ENCODE measurements around the gene GPR78.

The GPR78 gene

DNA sequence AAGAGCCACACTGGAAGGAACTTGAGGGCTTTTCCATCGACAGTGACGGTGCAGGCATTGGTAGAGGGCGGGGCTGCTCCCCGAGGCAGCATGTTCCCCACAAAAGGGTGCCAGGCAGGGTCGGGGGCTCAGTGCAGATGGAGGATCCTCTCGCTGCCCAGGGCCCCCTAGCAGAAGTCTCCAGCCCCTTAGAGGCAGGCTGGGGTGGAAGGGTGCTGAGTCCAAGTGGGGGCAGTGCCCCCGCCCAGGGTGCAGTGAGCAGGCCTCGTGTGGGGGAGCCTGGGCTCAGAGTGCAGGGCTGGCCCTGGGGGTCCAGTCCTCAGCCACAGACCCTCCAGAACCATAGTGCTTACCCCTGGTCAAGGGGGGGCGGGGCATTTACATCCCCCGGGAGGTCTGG lies 21.4 kb downstream of the GPR78 start:
- no peak for DNase-seq

- no peak for DNase-seq
These were observed 22.7 kb downstream of the GPR78 start for GRCh38 chr4:8602686-8603430.

DNA sequence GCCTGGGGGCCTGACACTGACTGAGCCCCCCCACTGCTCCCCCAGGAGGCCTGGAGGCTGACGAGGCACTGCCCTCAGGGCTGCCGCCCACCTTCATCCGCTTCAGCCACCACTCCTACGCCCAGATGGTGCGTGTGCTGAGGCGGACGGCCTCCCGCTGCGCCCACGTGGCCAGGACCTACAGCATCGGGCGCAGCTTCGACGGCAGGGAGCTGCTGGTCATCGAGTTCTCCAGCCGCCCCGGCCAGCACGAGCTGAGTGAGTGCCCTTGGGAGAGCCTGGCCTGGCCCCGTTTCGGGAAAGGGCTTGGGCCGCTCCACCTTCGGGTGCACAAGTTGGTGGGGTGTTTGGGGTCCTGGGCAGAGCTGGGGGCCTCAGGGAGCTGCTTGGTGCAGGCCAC lies 23.7 kb downstream of the GPR78 start:
- DNase-seq = no peak

- DNase-seq = no peak
These were observed 25.1 kb downstream of the GPR78 start for GRCh38 chr4:8605289-8605688.

DNA sequence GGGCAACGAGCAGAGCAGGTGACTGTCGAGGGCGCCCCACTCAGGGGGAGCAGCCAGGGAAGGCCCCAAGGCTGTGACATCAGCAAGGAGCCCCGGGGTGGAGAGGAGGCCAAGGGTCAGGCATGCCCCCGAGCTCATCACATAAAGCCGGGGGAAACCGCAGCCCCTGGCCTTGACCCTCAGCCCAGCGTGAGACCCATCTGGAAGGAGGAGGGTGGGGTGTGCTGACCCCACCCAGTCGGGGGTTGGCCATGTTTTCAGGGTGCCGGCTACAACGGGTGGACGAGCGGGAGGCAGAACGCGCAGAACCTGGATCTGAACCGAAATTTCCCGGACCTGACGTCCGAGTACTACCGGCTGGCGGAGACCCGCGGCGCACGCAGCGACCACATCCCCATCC lies 26.3 kb downstream of the GPR78 start:
- no peak for DNase-seq

GRCh38 chr4:8606966-8607365 lies 26.8 kb downstream of the GPR78 start:
- DNase-seq = no peak

DNA sequence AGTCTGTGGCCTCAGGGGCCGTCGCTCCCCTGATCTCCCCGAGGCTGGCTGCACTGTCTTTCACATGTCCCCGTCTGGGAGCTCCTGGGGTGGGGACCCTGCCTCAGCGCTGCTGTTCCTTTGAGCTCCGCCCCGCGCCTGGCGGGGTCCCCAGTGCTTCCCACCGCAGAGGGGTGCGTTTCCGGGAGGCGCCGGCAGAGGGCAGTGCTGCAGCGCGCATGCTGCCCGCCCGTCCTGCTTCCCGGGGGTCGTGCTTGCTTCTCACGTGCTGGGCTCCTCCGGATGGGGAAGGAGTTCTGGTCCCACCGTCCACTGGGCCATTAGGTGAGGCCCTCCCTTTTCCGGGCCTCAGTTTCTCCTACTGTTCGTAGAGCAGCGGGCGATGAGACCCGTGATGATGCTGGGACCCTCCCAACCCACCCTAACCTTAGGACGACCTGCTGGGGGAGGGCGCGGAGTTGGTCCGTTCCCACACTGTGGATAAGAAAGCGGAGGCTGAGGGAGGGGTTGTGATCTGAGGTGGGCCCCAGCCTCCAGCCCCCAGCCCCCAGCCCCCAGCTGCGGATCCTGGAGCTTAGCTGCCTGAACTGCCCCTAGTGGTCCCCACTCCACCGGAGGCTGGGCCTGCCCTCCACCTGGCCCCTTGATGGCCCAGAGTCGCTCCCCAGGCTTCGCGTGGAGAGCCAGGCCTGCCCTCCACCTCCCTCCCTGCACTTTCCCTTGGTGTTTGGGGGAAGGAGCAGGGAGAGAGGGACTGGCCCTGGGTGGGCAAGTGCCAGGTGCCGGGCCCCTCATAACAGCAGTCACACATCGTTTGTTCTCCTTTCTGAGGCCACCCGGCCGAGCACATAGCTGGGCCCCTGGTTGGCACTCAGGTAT lies 27.6 kb downstream of the GPR78 start:
- peak; percentile 4 for DNase-seq

- DNase-seq = no peak
These were observed 28.7 kb downstream of the GPR78 start for GRCh38 chr4:8608714-8609391.

- no peak for DNase-seq
These were observed 29.2 kb downstream of the GPR78 start for GRCh38 chr4:8609406-8609805.

DNA sequence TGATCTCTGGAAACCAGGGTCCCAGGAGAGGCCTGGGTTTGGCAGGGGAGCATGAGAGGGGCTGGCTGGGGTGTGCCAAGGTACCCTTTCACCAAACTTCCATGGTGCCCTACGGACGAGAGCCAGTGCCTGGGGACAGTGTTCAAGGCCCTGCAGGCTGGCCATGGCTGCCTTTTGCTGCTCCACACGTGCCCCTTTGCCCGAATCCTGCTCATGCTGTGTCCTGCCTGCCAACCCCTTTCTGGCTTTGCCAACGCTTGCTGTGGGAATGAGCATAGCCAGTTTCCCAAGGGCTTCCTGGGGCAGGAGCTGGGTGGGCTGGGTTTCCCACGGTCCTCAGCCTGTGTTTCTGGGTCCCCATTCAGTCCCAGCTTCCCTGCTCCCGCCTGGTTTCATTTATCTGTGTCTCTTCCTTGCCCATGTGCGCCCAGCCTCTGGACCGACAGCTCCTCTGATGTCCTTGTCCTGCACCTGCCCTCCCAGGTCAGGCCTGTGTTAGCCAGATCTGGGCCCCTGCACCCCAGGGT lies 29.7 kb downstream of the GPR78 start:
- no peak for DNase-seq

- DNase-seq = no peak
These were observed 30.8 kb downstream of the GPR78 start for GRCh38 chr4:8610858-8611616.

DNA sequence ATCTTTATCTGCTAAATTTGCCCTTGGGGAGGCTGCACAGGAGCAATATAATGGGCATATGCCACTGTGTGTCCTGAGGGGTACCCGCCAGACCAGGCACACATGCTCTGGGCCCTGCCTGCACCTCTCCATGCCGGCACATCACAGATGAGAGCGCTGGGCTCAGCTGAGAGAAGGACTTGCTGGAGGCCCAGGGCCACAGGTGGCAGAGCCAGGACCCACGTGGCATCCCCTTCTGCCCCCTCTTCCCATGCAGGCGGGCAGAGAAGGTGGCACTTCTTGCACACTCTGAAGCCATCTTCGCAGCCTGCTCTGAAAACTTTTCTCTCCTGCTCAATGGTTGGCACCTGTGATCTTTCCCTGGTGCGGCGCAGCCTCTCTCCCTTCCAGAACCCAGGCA lies 32.5 kb downstream of the GPR78 start:
- no peak for DNase-seq

- no peak for DNase-seq
These were observed 33.5 kb downstream of the GPR78 start for GRCh38 chr4:8613421-8614364.

- no peak for DNase-seq
These were observed 34.4 kb downstream of the GPR78 start for GRCh38 chr4:8614365-8615193.

- no peak for DNase-seq
These were observed 35.2 kb downstream of the GPR78 start for GRCh38 chr4:8615366-8615765.

DNA sequence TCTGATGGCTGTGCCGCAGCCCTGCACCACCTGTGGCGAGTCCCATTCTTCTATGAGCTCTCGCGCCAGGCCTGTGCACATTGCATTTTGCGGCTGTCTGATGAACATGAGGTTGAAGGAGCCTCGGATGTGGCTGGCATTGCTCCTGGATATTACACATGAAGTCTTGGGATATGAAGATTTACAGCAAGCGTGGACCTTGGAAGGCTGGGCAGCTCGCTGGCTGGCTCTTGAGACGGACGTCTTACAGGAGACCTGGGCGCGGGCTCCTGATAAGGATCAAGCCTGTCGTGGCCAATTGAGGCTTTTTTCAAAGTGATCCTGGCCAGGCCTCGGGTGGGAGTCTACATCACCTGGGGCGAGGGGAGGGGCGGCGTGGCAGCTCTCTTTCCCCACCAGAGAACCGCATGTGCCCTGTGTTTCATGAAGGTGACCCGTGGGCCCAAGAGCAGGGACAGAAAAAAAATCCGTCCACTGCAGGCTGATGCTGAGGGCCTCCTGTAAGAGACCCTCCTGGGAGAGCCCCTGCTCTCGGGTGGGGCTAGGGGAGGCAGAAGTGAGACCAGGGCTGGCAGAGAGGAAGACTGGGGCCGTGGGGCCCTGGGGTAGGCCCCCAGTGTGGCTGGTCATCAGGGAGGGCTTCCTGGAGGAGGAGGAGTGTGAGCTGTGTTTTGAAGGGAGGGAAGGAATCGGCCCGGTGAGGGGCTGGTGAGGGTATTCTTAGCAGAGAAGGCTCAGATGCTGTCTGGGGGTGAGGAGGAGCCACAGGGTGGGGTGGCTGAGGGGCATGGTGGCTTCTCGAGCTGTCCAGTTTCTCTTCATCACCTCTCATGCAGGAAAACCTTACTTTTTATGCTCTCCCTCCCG lies 36.0 kb downstream of the GPR78 start:
- no peak for DNase-seq

GRCh38 chr4:8616831-8617230 lies 36.6 kb downstream of the GPR78 start:
- DNase-seq = no peak

DNA sequence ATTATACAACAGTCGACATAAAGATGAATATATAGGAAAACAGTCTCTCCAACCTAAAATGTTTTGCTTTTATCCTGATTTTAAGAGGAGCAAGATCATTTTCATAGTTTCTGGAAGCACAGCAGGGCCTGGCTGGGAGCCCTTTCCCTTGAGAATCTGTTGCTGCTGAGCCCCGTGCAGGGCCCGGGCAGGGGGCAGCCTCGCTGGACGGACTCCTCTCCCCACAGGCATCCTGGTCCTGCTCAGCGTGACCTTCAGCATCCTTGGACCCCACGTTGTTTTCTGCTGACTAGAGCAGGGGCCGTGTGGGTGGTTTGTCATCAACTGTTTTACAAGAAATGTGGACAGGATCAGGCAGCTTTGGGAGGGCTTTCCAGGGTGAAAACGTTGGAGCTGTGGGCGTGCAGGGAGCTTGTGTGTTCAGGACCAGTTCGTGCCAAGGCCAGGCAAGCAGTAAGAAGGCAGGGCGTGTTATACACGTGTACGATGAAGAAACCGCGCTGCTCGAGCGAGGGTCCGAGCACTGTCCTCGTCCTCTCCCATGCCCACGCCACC lies 37.4 kb downstream of the GPR78 start:
- DNase-seq = no peak

- no peak for DNase-seq
These were observed 38.2 kb downstream of the GPR78 start for GRCh38 chr4:8618421-8618820.

Measured in CD4-positive, alpha-beta T cell treated with Interleukin-4 for 4 hours (primary cell).